GM12878 (cell line): ENCODE results near the gene SPTSSB.

Source experiments
- ASH2L ChIP-seq: fragments of 300-600, 200-600 bp; sonication (generic); IDR thresholded peaks from 2 replicates; pipeline ENCODE4 v1.6.1; 2017; ENCODE audit warnings: low read depth, mild to moderate bottlenecking, borderline replicate concordance
- ATF2 ChIP-seq: IDR thresholded peaks from 2 replicates; pipeline ENCODE4 v1.6.1; 2012; ENCODE audit warnings: low read length, inconsistent platforms
- CEBPB ChIP-seq, 2 experiments: fragments of 150-350 bp in 1 of 2; IDR thresholded peaks; 2 replicates each; pipeline ENCODE4 v1.6.1; 2012 to 2014; ENCODE audit warnings: low read depth in 2 of 2, low read length in 2 of 2, borderline replicate concordance in 1 of 2, inconsistent platforms in 1 of 2
- DPF2 ChIP-seq: fragments of 450-650 bp; IDR thresholded peaks from 2 replicates; pipeline ENCODE4 v1.6.1; 2017; ENCODE audit warnings: mild to moderate bottlenecking
- JUNB ChIP-seq: IDR thresholded peaks from 2 replicates; pipeline ENCODE4 v1.6.1; 2016; ENCODE audit warnings: antibody characterized with exemption, mild to moderate bottlenecking
- LARP7 ChIP-seq: fragments of 450-650 bp; IDR thresholded peaks from 2 replicates; pipeline ENCODE4 v1.6.1; 2017; ENCODE audit warnings: mild to moderate bottlenecking
- MXI1 ChIP-seq: fragments of 150-350 bp; IDR thresholded peaks from 2 replicates; pipeline ENCODE4 v1.6.1; 2011; ENCODE audit warnings: low read depth, mild to moderate bottlenecking, inconsistent platforms, low read length, improper control_type of control experiment
- NFYB ChIP-seq: IDR thresholded peaks from 2 replicates; pipeline ENCODE4 v1.6.1; 2011; ENCODE audit warnings: low read depth, mild to moderate bottlenecking, low read length, improper control_type of control experiment, moderate library complexity; ENCODE audit not compliant: insufficient read depth
- NRF1 ChIP-seq: conservative IDR thresholded peaks from 2 replicates; pipeline ENCODE4 v1.6.1; 2011; ENCODE audit warnings: mild to moderate bottlenecking, low read depth, low read length, improper control_type of control experiment
- RAD21 ChIP-seq: IDR thresholded peaks from 2 replicates; pipeline ENCODE4 v1.6.1; 2011; ENCODE audit warnings: mild to moderate bottlenecking, low read depth, low read length, moderate library complexity; ENCODE audit not compliant: insufficient read depth
- SIN3A ChIP-seq: IDR thresholded peaks from 2 replicates; pipeline ENCODE4 v1.6.1; 2012; ENCODE audit warnings: low read depth, low read length, improper control_type of control experiment
- TAF1 ChIP-seq: IDR thresholded peaks from 2 replicates; pipeline ENCODE4 v1.6.1; 2011; ENCODE audit warnings: mild to moderate bottlenecking, low read depth, low read length, borderline replicate concordance
- TF ChIP-seq, protein P1 (sequence below), 3 experiments: IDR thresholded peaks in 2 of 3; conservative IDR thresholded peaks in 1 of 3; 2 replicates each; pipeline ENCODE4 v1.5.1; 2011; ENCODE audit warnings: low read depth in 3 of 3, low read length in 3 of 3, mild to moderate bottlenecking in 3 of 3, control low read depth in 2 of 3, moderate library complexity in 2 of 3, inconsistent platforms in 1 of 3, mixed read lengths in 1 of 3; ENCODE audit not compliant: control insufficient read depth in 2 of 3, insufficient read depth in 1 of 3; ENCODE audit errors: extremely low read depth in 1 of 3

DNA sequence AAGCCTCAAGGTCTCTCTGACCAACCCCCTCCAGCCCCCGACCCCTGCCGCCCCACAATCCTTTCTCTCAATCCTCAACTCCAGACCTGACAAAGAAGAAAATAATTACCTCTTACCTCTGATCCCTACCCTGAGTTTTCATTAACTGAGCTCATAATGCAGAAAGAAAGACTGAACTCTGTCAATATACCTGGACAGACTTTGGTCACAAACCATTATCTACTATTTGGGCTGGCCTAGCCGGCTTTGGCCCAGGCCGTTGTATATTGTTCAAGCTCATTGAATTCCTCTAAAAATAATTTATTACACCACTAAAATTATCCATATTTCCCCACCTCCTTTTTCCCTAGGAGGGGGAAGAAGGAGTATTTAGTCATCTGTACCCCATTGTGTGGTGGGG is 29.3 kb upstream of the SPTSSB start:
- TF ChIP-seq SIN3A, result no peak
- TF ChIP-seq JUNB, result no peak
- no peak for TF ChIP-seq ATF2
- TF ChIP-seq, protein P1, sequence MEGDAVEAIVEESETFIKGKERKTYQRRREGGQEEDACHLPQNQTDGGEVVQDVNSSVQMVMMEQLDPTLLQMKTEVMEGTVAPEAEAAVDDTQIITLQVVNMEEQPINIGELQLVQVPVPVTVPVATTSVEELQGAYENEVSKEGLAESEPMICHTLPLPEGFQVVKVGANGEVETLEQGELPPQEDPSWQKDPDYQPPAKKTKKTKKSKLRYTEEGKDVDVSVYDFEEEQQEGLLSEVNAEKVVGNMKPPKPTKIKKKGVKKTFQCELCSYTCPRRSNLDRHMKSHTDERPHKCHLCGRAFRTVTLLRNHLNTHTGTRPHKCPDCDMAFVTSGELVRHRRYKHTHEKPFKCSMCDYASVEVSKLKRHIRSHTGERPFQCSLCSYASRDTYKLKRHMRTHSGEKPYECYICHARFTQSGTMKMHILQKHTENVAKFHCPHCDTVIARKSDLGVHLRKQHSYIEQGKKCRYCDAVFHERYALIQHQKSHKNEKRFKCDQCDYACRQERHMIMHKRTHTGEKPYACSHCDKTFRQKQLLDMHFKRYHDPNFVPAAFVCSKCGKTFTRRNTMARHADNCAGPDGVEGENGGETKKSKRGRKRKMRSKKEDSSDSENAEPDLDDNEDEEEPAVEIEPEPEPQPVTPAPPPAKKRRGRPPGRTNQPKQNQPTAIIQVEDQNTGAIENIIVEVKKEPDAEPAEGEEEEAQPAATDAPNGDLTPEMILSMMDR (IDR thresholded peaks at IDR 0.05 in 2 of 3, conservative IDR thresholded peaks at IDR 0.05 in 1 of 3; ENCODE audit: control insufficient read depth in 2 of 3, extremely low read depth in 1 of 3, insufficient read depth in 1 of 3, low read depth in 3 of 3, low read length in 3 of 3), result no peak
- no peak for TF ChIP-seq RAD21
- no peak for TF ChIP-seq LARP7
- no peak for TF ChIP-seq CEBPB (IDR thresholded peaks at IDR 0.05; ENCODE audit: borderline replicate concordance in 1 of 2, low read depth in 2 of 2, low read length in 2 of 2)
- TF ChIP-seq DPF2, result no peak
- TF ChIP-seq NFYB, result no peak
- TF ChIP-seq ASH2L, result no peak
- no peak for TF ChIP-seq MXI1
- no peak for TF ChIP-seq NRF1
- TF ChIP-seq TAF1, result no peak
